ENCODE data around the gene SLC16A2. TPM values are rescaled to one million over a fixed set of nuclear protein-coding genes. Genes with fewer than 3 reads are reported as not detected.

The SLC16A2 gene
- total RNA-seq, 4 donors from 2014 or later, result 2.7 to 4.3 (median 3.2) TPM

GRCh38 chrX:74389016-74389722 lies 32.1 kb upstream of the SLC16A2 start:
- no peak for DNase-seq (ENCODE audit: low spot score in 2 of 2)
- intact Hi-C loops (cut with DNase I; ENCODE audit: low total_unique reads), result no loop called here
- WGBS, 2 donors, result 67 to 90% methylated on average over 2 of the region's 2 CpGs
- TF ChIP-seq CTCF (IDR thresholded peaks at IDR 0.05), result no peak
- TF ChIP-seq POLR2A (IDR thresholded peaks at IDR 0.05), result no peak
- H3K4me3 ChIP-seq (ENCODE audit: low read depth, poor library complexity, severe bottlenecking), result no peak overlapping the region

GRCh38 chrX:74395556-74395955 lies 25.7 kb upstream of the SLC16A2 start:
- WGBS, 2 donors, result 92 to 100% methylated on average over 1 of the region's 1 CpG
- H3K4me3 ChIP-seq (ENCODE audit: low read depth, poor library complexity, severe bottlenecking), result no peak overlapping the region
- DNase-seq (ENCODE audit: low spot score in 2 of 2), result no peak
- intact Hi-C loops (cut with DNase I; ENCODE audit: low total_unique reads), result no loop called here
- TF ChIP-seq POLR2A (IDR thresholded peaks at IDR 0.05), result no peak
- TF ChIP-seq CTCF (IDR thresholded peaks at IDR 0.05), result no peak

- DNase-seq (ENCODE audit: low spot score in 2 of 2), result no peak
- no peak for TF ChIP-seq POLR2A (IDR thresholded peaks at IDR 0.05)
- TF ChIP-seq CTCF (IDR thresholded peaks at IDR 0.05), result no peak
- no peak overlapping the region for H3K4me3 ChIP-seq (ENCODE audit: low read depth, poor library complexity, severe bottlenecking)
- 42 to 46% methylated on average over 2 of the region's 2 CpGs for WGBS, 2 donors
- intact Hi-C loops (cut with DNase I; ENCODE audit: low total_unique reads), result no loop called here
Observed at GRCh38 chrX:74405973-74406489, 15.3 kb upstream of the SLC16A2 start.

- TF ChIP-seq POLR2A (IDR thresholded peaks at IDR 0.05) (no peak), CTCF (IDR thresholded peaks at IDR 0.05) (no peak)
- 83 to 92% methylated on average over 1 of the region's 1 CpG for WGBS, 2 donors
- no peak for DNase-seq (ENCODE audit: low spot score in 2 of 2)
- no peak overlapping the region for H3K4me3 ChIP-seq (ENCODE audit: low read depth, poor library complexity, severe bottlenecking)
- intact Hi-C loops (cut with DNase I; ENCODE audit: low total_unique reads), result no loop called here
Observed at GRCh38 chrX:74408304-74408703, 13.0 kb upstream of the SLC16A2 start.

GRCh38 chrX:74419864-74420195 lies 1.5 kb upstream of the SLC16A2 start:
- TF ChIP-seq POLR2A (IDR thresholded peaks at IDR 0.05), result no peak
- 5 to 47% methylated on average over 9 to 19 of the region's 20 CpGs for WGBS, 2 donors
- no peak for DNase-seq (ENCODE audit: low spot score in 2 of 2)
- intact Hi-C loops (cut with DNase I; ENCODE audit: low total_unique reads), result no loop called here
- peak overlapping the region; percentile 15 for H3K4me3 ChIP-seq (ENCODE audit: low read depth, poor library complexity, severe bottlenecking)

GRCh38 chrX:74420196-74421035 lies 877 bp upstream of the SLC16A2 start:
- DNase-seq (ENCODE audit: low spot score in 2 of 2), result peak; percentile 34 to 91
- TF ChIP-seq CTCF (IDR thresholded peaks at IDR 0.05) (no peak), POLR2A (IDR thresholded peaks at IDR 0.05) (no peak)
- 0 to 57% methylated on average over 1 to 43 of the region's 54 CpGs for WGBS, 2 donors
- intact Hi-C loops (cut with DNase I; ENCODE audit: low total_unique reads), result no loop called here
- H3K4me3 ChIP-seq (ENCODE audit: low read depth, poor library complexity, severe bottlenecking), result peak overlapping the region; percentile 15

All from lower leg skin (tissue), 4 donors.